Astrocyte of the spinal cord (primary cell): ENCODE results near the gene LSMEM2.

ENCODE experiments used
- DNase-seq: peaks from one replicate; pipeline ENCODE4 v3.0.0; 2011; ENCODE audit warnings: low read depth, low spot score
- H3K4me3 ChIP-seq: 2 replicates; pipeline ENCODE4 v1.5.1; 2011; ENCODE audit warnings: low read depth, mild to moderate bottlenecking, low read length, moderate library complexity
- in situ Hi-C: cut with HindIII; loops from 2 replicates; pipeline ENCODE4 v1.10.0; 2017; ENCODE audit warnings: low sequenced_read_pairs
- TF ChIP-seq, protein P1 (sequence below): IDR thresholded peaks from 2 replicates; pipeline ENCODE4 v1.5.1; 2012; ENCODE audit warnings: low read depth, mild to moderate bottlenecking, low read length, inconsistent platforms

LSMEM2 gene

DNA sequence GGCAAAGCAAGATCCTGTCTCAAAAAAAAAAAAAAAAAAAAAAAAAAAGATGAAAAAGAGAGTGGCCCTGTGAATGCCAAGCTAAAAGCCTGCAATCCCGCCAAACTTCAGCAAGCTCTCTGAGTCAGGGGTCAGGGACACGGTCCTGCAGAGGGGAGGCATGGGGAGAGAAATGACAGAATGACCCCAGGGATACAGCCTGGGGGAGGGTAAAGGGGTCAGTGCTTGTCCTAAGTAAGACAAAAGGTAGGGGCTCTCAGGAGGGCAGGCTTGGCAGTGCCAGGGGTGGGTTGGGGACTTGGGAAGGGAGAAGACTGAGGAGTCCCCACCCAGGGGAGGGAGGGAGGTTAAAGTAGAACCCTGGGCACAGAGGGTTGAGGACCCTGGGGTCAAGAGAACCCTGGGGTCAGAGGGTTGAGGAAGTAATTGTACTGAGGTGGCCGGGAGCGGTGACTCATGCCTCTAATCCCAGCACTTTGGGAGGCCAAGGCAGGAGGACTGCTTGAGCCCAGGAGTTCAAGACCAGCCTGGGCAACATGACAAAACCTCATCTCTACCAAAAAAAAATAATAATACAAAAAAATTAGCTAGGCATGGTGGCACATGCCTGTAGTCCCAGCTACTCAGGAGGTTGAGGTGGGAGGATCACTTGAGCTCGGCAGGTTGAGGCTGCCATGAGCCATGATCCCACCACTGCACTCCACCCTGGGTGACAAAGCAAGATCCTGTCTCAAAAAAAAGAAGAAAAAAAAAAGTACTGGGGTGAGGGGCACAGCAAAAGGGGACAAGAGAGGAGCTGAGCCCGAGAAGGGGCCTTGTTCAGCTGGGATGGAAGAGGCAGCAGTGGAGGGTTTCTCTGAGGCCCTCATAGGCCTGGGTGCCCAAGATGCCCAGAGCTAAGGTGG is 15.2 kb upstream of the LSMEM2 start:
- in situ Hi-C loops = no loop called here
- no peak for DNase-seq
- H3K4me3 ChIP-seq = no peak overlapping the region
- TF ChIP-seq, protein P1, sequence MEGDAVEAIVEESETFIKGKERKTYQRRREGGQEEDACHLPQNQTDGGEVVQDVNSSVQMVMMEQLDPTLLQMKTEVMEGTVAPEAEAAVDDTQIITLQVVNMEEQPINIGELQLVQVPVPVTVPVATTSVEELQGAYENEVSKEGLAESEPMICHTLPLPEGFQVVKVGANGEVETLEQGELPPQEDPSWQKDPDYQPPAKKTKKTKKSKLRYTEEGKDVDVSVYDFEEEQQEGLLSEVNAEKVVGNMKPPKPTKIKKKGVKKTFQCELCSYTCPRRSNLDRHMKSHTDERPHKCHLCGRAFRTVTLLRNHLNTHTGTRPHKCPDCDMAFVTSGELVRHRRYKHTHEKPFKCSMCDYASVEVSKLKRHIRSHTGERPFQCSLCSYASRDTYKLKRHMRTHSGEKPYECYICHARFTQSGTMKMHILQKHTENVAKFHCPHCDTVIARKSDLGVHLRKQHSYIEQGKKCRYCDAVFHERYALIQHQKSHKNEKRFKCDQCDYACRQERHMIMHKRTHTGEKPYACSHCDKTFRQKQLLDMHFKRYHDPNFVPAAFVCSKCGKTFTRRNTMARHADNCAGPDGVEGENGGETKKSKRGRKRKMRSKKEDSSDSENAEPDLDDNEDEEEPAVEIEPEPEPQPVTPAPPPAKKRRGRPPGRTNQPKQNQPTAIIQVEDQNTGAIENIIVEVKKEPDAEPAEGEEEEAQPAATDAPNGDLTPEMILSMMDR = no peak

DNA sequence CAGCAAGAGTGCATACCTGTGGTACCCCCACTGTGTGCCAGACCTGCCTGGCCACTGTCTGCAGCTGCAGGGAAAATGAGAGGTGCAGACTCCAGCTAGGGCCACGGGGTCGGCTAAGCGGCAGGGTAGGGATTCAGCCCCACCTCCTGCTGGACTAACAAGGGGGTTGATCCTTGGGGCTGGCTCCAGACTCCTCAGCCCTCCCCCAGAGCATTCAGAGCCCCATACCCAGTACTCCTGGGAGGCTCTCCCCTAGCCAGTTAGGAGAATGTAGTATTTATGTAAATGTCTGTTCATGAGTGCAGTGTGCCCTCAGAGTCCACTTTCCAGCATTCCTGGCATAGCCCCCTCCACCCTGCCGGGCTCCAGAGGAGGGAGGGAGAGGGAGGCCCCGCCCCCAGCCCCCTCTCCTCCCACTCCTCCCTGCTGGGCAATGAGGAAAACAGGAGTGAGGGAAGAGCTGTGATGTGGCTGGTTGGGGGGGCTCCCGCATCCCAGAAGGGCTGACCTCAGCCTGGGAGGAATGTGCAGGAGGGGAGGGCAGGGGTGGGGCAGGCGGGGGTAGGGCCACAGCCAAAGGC is 14.4 kb upstream of the LSMEM2 start:
- H3K4me3 ChIP-seq = no peak overlapping the region
- TF ChIP-seq, protein P1 = no peak
- peak; percentile 98 for DNase-seq

DNA sequence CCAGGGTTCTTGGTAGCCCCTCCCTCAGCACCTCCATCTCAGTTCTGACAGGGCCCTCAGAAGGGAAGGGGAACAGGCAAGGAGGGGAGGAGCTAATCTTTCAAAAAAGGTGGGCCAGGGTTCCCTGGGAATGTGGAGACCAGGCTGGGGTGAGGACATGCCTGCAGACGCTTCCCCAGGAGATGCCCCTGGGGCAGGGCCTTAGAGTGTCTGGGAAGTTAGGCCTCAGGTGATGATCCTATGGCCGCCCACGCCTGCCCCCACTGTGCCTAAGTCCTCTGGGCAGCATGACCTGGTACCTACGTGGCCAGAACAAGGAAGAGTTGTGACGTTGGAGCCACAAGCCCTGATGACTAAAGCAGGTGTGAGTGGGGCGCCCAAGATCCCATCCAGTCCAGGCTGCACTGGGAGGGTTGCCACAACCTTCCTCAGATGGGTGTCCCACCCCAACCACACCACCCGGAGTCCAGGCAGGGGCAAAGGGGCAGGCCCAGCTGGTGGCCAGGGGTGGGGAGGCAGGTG is 13.9 kb upstream of the LSMEM2 start:
- no peak overlapping the region for H3K4me3 ChIP-seq

More for the DNA sequence above, 14.4 kb upstream of the LSMEM2 start:
- in situ Hi-C loops = no loop called here

DNA sequence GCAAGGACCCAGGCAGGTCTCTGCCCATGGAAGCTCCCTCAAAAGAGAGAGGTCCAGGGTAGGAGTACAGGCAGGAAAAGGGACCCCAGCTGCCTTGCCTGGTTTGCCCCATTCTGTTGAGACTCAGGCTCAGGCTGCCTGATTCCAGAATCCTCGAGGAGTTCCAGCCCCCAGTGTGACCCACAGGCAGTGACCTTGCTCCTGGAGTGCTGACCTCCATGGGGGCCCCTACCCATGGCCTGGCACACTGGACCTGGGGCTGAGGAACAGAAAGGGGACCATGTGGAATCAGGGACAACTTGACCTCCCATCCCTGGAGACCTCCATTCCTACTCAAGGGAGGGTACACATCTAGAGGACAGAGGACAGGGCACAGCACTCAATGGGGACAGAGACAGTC is 13.3 kb upstream of the LSMEM2 start:
- H3K4me3 ChIP-seq = no peak overlapping the region
- in situ Hi-C loops = no loop called here
- no peak for DNase-seq
- TF ChIP-seq, protein P1 = no peak

More for the DNA sequence above, 13.9 kb upstream of the LSMEM2 start:
- DNase-seq = no peak
- TF ChIP-seq, protein P1 = no peak
- in situ Hi-C loops = no loop called here

DNA sequence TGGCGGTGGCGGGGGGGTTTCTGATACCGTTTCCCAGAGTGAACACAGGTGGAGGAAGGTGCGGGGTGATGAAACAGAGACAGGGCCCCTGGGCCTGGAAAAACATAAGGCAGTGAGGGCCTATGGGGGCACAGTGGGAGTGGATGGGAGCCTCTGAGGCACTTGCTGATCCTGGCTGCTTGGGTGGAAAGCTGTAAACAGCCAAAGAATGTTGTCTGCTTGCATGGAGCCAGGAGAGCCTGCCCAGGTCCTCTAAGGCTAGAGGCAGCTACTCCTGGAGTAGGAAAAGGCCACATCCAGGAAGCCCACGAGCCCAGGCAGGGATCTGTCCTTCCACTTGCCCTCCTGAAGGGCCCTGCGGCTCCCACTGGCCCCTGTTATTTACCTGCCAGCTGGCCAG is 12.9 kb upstream of the LSMEM2 start:
- in situ Hi-C loops = no loop called here
- H3K4me3 ChIP-seq = no peak overlapping the region
- no peak for DNase-seq
- TF ChIP-seq, protein P1 = no peak

DNA sequence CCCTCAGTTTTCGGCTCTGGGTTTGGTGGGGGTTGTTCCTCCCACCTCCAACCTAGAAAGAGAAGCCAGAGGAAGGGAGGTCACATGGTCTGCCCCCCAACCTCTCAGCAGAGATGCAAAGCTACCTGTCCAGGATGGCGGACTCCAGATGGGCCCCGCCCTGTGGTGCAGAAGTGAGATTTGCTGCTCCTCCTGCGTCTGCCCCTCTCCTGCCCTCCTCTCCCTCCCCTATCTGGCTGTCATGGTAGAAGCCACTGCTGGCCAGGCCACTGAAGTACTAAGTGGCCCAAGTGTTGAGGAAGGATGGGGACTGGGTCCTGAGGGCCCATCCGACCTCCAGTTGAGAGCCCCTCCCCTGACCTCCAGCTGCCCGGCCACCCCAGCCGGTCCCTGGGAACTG is 12.1 kb upstream of the LSMEM2 start:
- peak overlapping the region; percentile 42 for H3K4me3 ChIP-seq
- DNase-seq = no peak
- TF ChIP-seq, protein P1 = no peak
- in situ Hi-C loops = no loop called here
